GM12878 (cell line): Measurements from ENCODE around the gene GET3.

ENCODE experiments used
- ASH2L ChIP-seq: fragments of 300-600, 200-600 bp; sonication (generic); IDR thresholded peaks from 2 replicates; pipeline ENCODE4 v1.6.1; 2017; ENCODE audit warnings: low read depth, mild to moderate bottlenecking, borderline replicate concordance
- CREB1 ChIP-seq: IDR thresholded peaks from 2 replicates; pipeline ENCODE4 v1.6.1; 2012; ENCODE audit warnings: low read depth, mild to moderate bottlenecking, inconsistent platforms
- ETV6 ChIP-seq, 2 experiments: fragments of 450-650 bp in 1 of 2; IDR thresholded peaks in 1 of 2; conservative IDR thresholded peaks in 1 of 2; 2 replicates each; pipeline ENCODE4 v1.6.1; 2014; ENCODE audit warnings: antibody characterized with exemption in 1 of 2, borderline replicate concordance in 1 of 2, low read depth in 1 of 2, mild to moderate bottlenecking in 1 of 2, moderate library complexity in 1 of 2
- EZH2 ChIP-seq: IDR thresholded peaks from 2 replicates; pipeline ENCODE4 v1.6.1; 2012; ENCODE audit warnings: low read depth, mild to moderate bottlenecking, control low read depth, inconsistent platforms, low read length, borderline replicate concordance; ENCODE audit not compliant: control insufficient read depth
- HDAC2 ChIP-seq: fragments of 200-600 bp; sonication (generic); IDR thresholded peaks from 2 replicates; pipeline ENCODE4 v1.6.1; 2017
- IKZF2 ChIP-seq, 2 experiments: fragments of 450-650 bp; IDR thresholded peaks; 2 replicates each; pipeline ENCODE4 v1.6.1; 2017; ENCODE audit warnings: mild to moderate bottlenecking in 2 of 2, moderate library complexity in 2 of 2
- PBX3 ChIP-seq: IDR thresholded peaks from 2 replicates; pipeline ENCODE4 v1.6.1; 2011; ENCODE audit warnings: mild to moderate bottlenecking, low read depth, low read length, moderate library complexity; ENCODE audit not compliant: insufficient replicate concordance
- POLR2A ChIP-seq: IDR thresholded peaks from 2 replicates; pipeline ENCODE4 v1.6.1; 2011; ENCODE audit warnings: low read depth, mild to moderate bottlenecking, low read length
- POLR2AphosphoS5 ChIP-seq: IDR thresholded peaks from 2 replicates; pipeline ENCODE4 v1.6.1; 2011; ENCODE audit warnings: mild to moderate bottlenecking, low read length, inconsistent platforms
- REST ChIP-seq: IDR thresholded peaks from 2 replicates; pipeline ENCODE4 v1.6.1; 2012; ENCODE audit warnings: mild to moderate bottlenecking, low read depth, low read length
- RFX5 ChIP-seq: IDR thresholded peaks from 2 replicates; pipeline ENCODE4 v1.6.1; 2011; ENCODE audit warnings: low read depth, low read length, improper control_type of control experiment
- TCF7 ChIP-seq: IDR thresholded peaks from 2 replicates; pipeline ENCODE4 v1.6.1; 2014; ENCODE audit warnings: antibody characterized with exemption, borderline replicate concordance
- ZNF217 ChIP-seq: fragments of 450-650 bp; IDR thresholded peaks from 2 replicates; pipeline ENCODE4 v1.6.1; 2017; ENCODE audit warnings: antibody characterized with exemption, mild to moderate bottlenecking
- TF ChIP-seq, protein P1 (sequence below), 3 experiments: IDR thresholded peaks in 2 of 3; conservative IDR thresholded peaks in 1 of 3; 2 replicates each; pipeline ENCODE4 v1.5.1; 2011; ENCODE audit warnings: low read depth in 3 of 3, low read length in 3 of 3, mild to moderate bottlenecking in 3 of 3, control low read depth in 2 of 3, moderate library complexity in 2 of 3, inconsistent platforms in 1 of 3, mixed read lengths in 1 of 3; ENCODE audit not compliant: control insufficient read depth in 2 of 3, insufficient read depth in 1 of 3; ENCODE audit errors: extremely low read depth in 1 of 3

DNA sequence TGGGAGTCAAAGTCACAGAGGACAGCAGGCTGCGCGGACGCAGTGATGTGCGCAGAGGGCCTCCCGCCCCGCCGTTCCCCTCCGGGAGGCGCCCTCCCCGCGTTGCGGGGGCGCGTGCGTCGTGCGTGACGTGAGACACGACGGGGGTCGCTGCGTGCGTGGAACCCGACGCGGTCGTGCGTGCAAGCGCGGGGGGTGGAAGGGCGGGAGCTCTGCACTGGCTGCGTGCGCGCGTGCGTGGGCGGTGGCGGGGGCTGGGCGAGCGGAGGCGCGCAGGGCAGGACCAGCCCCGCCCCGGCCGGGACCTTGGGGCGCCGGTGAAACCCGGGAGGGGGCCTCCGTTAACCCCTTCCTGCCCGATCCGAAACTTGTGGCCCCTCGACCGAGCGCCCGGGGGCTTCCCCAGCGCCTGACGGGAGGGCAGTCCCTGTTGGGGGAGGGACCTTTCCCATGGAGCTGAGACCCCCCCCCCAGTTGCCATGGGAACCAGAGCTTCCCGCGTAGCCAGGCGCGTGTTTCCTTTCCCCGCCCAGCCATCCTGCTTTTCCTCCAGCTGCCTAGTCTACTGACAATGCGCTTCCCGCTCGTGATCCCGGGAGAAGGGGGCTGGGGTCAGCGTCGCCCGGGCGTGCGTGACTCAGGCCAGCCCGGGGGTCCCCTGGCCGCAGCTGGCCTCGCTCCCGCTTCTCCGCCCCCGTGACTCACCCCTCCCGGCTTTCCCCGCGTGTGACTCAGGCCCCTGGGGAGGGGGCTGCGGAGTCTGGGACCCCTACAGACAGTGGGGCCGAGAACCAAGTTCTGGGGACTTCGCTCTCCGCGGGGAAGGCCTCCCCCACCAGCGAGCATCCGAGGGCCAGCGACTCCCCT lies 45.4 kb downstream of the GET3 start:
- peak; percentile 73 for TF ChIP-seq POLR2A
- no peak for TF ChIP-seq HDAC2
- TF ChIP-seq ETV6 (conservative IDR thresholded peaks at IDR 0.05 in 1 of 2, IDR thresholded peaks at IDR 0.05 in 1 of 2; ENCODE audit: borderline replicate concordance in 1 of 2, low read depth in 1 of 2) = 0 out of 4 replicates have a peak, but pooled peaks of 1 of the 2 experiments have one; percentile 37
- peak; percentile 91 to 94 for TF ChIP-seq IKZF2 (IDR thresholded peaks at IDR 0.05)
- peak; percentile 95; the same call in 1 of the 2 replicates for TF ChIP-seq ZNF217
- TF ChIP-seq EZH2 = no peak
- no peak for TF ChIP-seq TCF7
- no peak for TF ChIP-seq CREB1
- no peak; the same call in 1 of the 2 replicates for TF ChIP-seq POLR2AphosphoS5
- TF ChIP-seq RFX5 = peak; percentile 47; the same call in 1 of the 2 replicates
- no peak for TF ChIP-seq PBX3
- TF ChIP-seq REST = 0 out of 2 replicates have a peak, but pooled peaks have one; percentile 27
- TF ChIP-seq ASH2L = no peak
- TF ChIP-seq, protein P1, sequence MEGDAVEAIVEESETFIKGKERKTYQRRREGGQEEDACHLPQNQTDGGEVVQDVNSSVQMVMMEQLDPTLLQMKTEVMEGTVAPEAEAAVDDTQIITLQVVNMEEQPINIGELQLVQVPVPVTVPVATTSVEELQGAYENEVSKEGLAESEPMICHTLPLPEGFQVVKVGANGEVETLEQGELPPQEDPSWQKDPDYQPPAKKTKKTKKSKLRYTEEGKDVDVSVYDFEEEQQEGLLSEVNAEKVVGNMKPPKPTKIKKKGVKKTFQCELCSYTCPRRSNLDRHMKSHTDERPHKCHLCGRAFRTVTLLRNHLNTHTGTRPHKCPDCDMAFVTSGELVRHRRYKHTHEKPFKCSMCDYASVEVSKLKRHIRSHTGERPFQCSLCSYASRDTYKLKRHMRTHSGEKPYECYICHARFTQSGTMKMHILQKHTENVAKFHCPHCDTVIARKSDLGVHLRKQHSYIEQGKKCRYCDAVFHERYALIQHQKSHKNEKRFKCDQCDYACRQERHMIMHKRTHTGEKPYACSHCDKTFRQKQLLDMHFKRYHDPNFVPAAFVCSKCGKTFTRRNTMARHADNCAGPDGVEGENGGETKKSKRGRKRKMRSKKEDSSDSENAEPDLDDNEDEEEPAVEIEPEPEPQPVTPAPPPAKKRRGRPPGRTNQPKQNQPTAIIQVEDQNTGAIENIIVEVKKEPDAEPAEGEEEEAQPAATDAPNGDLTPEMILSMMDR (IDR thresholded peaks at IDR 0.05 in 2 of 3, conservative IDR thresholded peaks at IDR 0.05 in 1 of 3; ENCODE audit: control insufficient read depth in 2 of 3, extremely low read depth in 1 of 3, insufficient read depth in 1 of 3, low read depth in 3 of 3, low read length in 3 of 3) = no peak
